ES-I3 (cell line): ENCODE results near the gene VAMP7.
A peak's percentile ranks its signal among the peaks of the same experiment; 100 is the strongest.
"Not testable (repeated sequence)": the region's sequence is repeated elsewhere in the genome, so short reads cannot be mapped to it uniquely, and the experiment has no call there.

Source experiments
- H3K36me3 ChIP-seq: 2 replicates; pipeline ENCODE4 v1.6.1; 2013; ENCODE audit warnings: mild to moderate bottlenecking, low read length, control low read depth, moderate library complexity; ENCODE audit not compliant: insufficient read depth
- H3K4me1 ChIP-seq: 2 replicates; pipeline ENCODE4 v1.6.1; 2013; ENCODE audit warnings: mild to moderate bottlenecking, control low read depth, low read length; ENCODE audit not compliant: insufficient read depth
- H3K9ac ChIP-seq: 2 replicates; pipeline ENCODE4 v1.6.1; 2013; ENCODE audit warnings: low read depth, mild to moderate bottlenecking, low read length, moderate library complexity
- H3K9me3 ChIP-seq: 2 replicates; pipeline ENCODE4 v1.6.1; 2013; ENCODE audit warnings: mild to moderate bottlenecking, low read length, moderate library complexity; ENCODE audit not compliant: control insufficient read depth, insufficient read depth

The VAMP7 gene, protein sequence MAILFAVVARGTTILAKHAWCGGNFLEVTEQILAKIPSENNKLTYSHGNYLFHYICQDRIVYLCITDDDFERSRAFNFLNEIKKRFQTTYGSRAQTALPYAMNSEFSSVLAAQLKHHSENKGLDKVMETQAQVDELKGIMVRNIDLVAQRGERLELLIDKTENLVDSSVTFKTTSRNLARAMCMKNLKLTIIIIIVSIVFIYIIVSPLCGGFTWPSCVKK

GRCh38 chrX:155881158-155881993 is at the start of gene VAMP7:
VAMP7 (plus strand) TSS chrX:155881345; CDS start chrX:155889467, 8,122 bp downstream.
- no peaks in the 10 kb centered on the region for H3K9me3 ChIP-seq
- H3K9ac ChIP-seq: peak within 1 kb of the TSS; percentile 69
- H3K4me1 ChIP-seq: no peaks in the 10 kb centered on the region
- no peaks in the 10 kb centered on the region for H3K36me3 ChIP-seq

GRCh38 chrX:155841232-155841631 is 39.9 kb upstream of the VAMP7 start:
- Histone ChIP-seq H3K4me1 (no peaks in the 10 kb centered on the region), H3K36me3 (no peaks in the 10 kb centered on the region), H3K9ac (no peak overlapping the region), H3K9me3 (no peaks in the 10 kb centered on the region)

- not testable (repeated sequence) for H3K9me3 ChIP-seq, H3K9ac ChIP-seq, H3K4me1 ChIP-seq, H3K36me3 ChIP-seq
These were observed 29.4 kb upstream of the VAMP7 start for GRCh38 chrX:155851786-155852185.

GRCh38 chrX:155857561-155857960 is 23.6 kb upstream of the VAMP7 start:
- Histone ChIP-seq H3K9me3 (no peaks in the 10 kb centered on the region), H3K4me1 (no peaks in the 10 kb centered on the region), H3K9ac (no peak overlapping the region)

DNA sequence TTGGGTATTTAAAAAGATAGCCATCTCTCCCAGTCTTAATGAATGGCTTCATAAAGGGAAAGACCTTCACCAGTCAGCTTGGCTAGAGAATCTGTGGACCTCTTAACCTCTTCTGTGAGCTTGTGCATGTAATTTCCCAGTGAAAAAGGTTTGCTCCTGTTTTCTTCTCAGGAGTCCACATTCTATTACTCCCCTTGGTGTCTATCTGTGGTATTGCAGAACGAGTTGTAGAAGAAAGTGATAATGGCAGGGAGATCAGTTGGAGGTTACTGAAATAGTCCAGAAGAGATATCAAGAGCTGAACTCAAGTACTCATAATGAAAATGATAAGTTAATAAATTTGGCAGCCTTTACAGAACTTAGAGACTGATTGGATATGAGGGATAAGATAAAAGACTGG is 16.5 kb upstream of the VAMP7 start:
- Histone ChIP-seq H3K4me1 (no peaks in the 10 kb centered on the region), H3K9ac (no peak overlapping the region), H3K36me3 (no peaks in the 10 kb centered on the region), H3K9me3 (peaks cover 4% of the 10 kb centered on the region; the same call in 1 of the 2 replicates)

More at GRCh38 chrX:155857561-155857960, 23.6 kb upstream of the VAMP7 start:
- no peaks in the 10 kb centered on the region for H3K36me3 ChIP-seq

- Histone ChIP-seq H3K36me3 (no peaks in the 10 kb centered on the region), H3K9me3 (peaks cover 4% of the 10 kb centered on the region; the same call in 1 of the 2 replicates), H3K9ac (no peak overlapping the region), H3K4me1 (no peaks in the 10 kb centered on the region)
These were observed 16.0 kb upstream of the VAMP7 start for GRCh38 chrX:155865193-155865592.

GRCh38 chrX:155867821-155868220 is 13.3 kb upstream of the VAMP7 start:
- Histone ChIP-seq H3K4me1 (no peaks in the 10 kb centered on the region), H3K9me3 (peaks cover 4% of the 10 kb centered on the region; the same call in 1 of the 2 replicates), H3K36me3 (no peaks in the 10 kb centered on the region), H3K9ac (no peak overlapping the region)

- Histone ChIP-seq H3K9me3 (peaks cover 4% of the 10 kb centered on the region; the same call in 1 of the 2 replicates), H3K36me3 (no peaks in the 10 kb centered on the region), H3K9ac (no peak overlapping the region), H3K4me1 (no peaks in the 10 kb centered on the region)
These were observed 10.2 kb upstream of the VAMP7 start for GRCh38 chrX:155870958-155871357.

GRCh38 chrX:155871934-155872333 is 9.2 kb upstream of the VAMP7 start:
- H3K9ac ChIP-seq: no peak overlapping the region

DNA sequence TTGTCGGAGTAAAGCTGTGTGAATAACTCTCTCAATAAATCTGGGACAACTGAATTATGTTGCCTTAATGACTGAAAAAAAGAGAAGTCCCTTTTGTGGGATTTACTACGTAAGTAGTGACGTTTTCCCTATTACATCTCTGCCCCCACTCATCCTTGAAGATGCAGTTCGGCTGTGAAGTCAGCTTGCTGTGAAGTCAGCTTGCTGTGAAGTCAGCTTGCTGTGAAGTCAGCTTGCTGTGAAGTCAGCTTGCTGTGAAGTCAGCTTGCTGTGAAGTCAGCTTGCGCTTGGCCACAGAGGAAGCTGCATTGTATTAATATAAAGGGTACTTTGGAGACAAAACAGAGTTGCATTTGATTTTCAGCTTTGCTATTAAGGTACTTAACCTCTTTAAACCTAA is 8.0 kb upstream of the VAMP7 start:
- H3K36me3 ChIP-seq: no peaks in the 10 kb centered on the region
- H3K9me3 ChIP-seq: peaks cover 1% of the 10 kb centered on the region; the same call in 1 of the 2 replicates
- no peaks in the 10 kb centered on the region for H3K4me1 ChIP-seq
- no peak overlapping the region for H3K9ac ChIP-seq

More at GRCh38 chrX:155871934-155872333, 9.2 kb upstream of the VAMP7 start:
- peaks cover 4% of the 10 kb centered on the region; the same call in 1 of the 2 replicates for H3K9me3 ChIP-seq
- H3K36me3 ChIP-seq: no peaks in the 10 kb centered on the region
- H3K4me1 ChIP-seq: no peaks in the 10 kb centered on the region

GRCh38 chrX:155874571-155875244 is 6.4 kb upstream of the VAMP7 start:
- Histone ChIP-seq H3K9ac (peak overlapping the region; percentile 31; the same call in 1 of the 2 replicates), H3K4me1 (no peaks in the 10 kb centered on the region), H3K9me3 (no peaks in the 10 kb centered on the region), H3K36me3 (no peaks in the 10 kb centered on the region)

DNA sequence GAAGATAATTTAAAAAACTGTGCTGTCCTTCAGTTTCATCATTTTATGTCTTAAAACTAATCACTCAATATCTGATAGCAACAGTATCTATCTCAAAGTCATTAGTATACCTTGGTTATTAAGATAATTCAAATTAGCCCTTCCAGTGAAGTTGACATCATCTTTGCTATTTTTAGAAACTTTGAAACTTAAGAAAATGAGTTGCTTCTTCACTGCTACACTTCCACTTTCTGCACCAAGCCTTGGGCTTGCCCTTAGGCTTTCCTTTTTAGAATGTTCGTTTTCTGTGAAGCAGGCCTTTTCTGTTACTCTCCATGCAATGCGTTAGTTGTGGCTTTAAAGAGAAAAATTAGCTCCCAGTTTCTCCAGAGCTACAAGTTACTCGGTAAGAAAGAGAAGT is 4.4 kb upstream of the VAMP7 start:
- Histone ChIP-seq H3K4me1 (no peaks in the 10 kb centered on the region), H3K36me3 (no peaks in the 10 kb centered on the region), H3K9me3 (no peaks in the 10 kb centered on the region), H3K9ac (no peak overlapping the region)

DNA sequence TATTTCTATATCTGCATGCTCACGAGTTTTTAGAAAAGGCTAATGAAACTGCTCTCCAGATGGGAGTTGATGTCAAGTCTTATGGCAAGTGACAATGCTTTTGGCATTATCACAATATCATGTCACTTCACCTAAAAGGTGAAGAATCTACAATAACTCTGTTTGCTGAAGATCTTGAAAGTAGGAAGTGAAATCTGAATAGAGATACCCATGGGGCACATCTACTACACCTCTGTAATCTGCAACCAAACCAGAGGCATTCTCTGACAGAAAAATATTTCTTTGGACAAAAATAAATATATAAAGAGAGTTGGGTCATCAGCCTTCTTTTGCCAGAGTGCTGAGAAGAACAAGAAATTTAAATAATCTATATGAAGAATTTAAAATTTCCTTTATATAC is 3.9 kb upstream of the VAMP7 start:
- no peaks in the 10 kb centered on the region for H3K36me3 ChIP-seq
- H3K9me3 ChIP-seq: no peaks in the 10 kb centered on the region
- H3K9ac ChIP-seq: no peak overlapping the region
- no peaks in the 10 kb centered on the region for H3K4me1 ChIP-seq

GRCh38 chrX:155880586-155881157 is 473 bp upstream of the VAMP7 start:
- Histone ChIP-seq H3K9ac (peak overlapping the region; percentile 69; the same call in 1 of the 2 replicates), H3K4me1 (no peaks in the 10 kb centered on the region), H3K36me3 (no peaks in the 10 kb centered on the region), H3K9me3 (no peaks in the 10 kb centered on the region)
